ENCODE data around the gene STARD9. TPM values are rescaled to one million over a fixed set of nuclear protein-coding genes. Genes with fewer than 3 reads are reported as not detected.
A peak's percentile ranks its signal among the peaks of the same experiment; 100 is the strongest.

STARD9 gene
- total RNA-seq, 4 donors from 2014 or later: 22.8 to 67.2 (median 25.2) TPM

DNA sequence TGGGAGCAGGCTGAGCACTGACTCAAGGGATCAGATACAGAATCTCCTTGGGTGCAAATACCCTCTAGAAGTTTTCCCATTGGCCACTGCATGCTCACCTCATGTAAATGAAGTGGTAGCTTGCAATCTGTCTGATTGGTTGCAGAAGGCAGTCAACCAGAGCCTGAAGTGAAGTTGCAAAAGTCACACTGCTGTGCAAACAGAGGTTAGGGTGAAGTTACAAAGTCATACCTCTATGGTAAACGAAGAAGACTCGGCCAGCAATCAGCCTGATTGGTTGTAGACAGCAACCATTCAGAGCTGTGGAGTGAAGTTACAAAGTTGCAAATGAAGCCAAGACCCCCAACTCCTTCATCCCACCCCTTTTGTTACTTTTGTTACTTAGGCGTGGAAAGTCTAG is 27.1 kb downstream of the STARD9 start:
- no peak for DNase-seq
- H3K27ac ChIP-seq: no peak overlapping the region
- H3K4me3 ChIP-seq: no peak overlapping the region
- TF ChIP-seq, protein P1, sequence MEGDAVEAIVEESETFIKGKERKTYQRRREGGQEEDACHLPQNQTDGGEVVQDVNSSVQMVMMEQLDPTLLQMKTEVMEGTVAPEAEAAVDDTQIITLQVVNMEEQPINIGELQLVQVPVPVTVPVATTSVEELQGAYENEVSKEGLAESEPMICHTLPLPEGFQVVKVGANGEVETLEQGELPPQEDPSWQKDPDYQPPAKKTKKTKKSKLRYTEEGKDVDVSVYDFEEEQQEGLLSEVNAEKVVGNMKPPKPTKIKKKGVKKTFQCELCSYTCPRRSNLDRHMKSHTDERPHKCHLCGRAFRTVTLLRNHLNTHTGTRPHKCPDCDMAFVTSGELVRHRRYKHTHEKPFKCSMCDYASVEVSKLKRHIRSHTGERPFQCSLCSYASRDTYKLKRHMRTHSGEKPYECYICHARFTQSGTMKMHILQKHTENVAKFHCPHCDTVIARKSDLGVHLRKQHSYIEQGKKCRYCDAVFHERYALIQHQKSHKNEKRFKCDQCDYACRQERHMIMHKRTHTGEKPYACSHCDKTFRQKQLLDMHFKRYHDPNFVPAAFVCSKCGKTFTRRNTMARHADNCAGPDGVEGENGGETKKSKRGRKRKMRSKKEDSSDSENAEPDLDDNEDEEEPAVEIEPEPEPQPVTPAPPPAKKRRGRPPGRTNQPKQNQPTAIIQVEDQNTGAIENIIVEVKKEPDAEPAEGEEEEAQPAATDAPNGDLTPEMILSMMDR (IDR thresholded peaks at IDR 0.05): no peak
- TF ChIP-seq POLR2A (IDR thresholded peaks at IDR 0.05): no peak
- peaks cover 0 to 7% of the 10 kb centered on the region in 2 donors for H3K4me1 ChIP-seq
- H3K36me3 ChIP-seq: no peaks in the 10 kb centered on the region
- H3K9me3 ChIP-seq: no peaks in the 10 kb centered on the region
- intact Hi-C loops (cut with DNase I; ENCODE audit: low total_unique reads): no loop called here
- no peaks in the 10 kb centered on the region for H3K27me3 ChIP-seq

DNA sequence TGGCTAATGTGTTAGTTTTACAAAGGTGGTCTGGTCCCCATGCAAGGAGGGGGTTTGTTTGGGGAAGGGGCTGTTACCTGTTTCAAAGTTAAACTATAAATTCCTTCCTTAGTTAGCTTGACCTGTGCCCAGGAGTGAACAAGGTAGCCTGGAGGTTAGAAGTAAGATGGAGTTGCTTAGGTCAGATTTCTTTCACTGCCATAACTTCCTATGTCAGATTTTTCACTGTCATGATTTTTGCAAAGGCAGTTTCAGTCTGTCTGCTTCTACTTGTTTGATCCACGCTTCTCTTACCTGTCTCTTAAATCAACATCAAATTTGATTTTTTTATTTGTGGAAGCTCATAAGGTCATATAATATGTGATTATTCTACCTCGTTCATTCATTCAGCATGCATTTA is 28.6 kb downstream of the STARD9 start:
- H3K9me3 ChIP-seq: no peaks in the 10 kb centered on the region
- no peaks in the 10 kb centered on the region for H3K27me3 ChIP-seq
- H3K36me3 ChIP-seq: no peaks in the 10 kb centered on the region
- intact Hi-C loops (cut with DNase I; ENCODE audit: low total_unique reads): no loop called here
- no peak overlapping the region for H3K4me3 ChIP-seq
- no peak overlapping the region for H3K27ac ChIP-seq
- peaks cover 0 to 7% of the 10 kb centered on the region in 2 donors for H3K4me1 ChIP-seq
- TF ChIP-seq, protein P1 (IDR thresholded peaks at IDR 0.05): no peak
- no peak for TF ChIP-seq POLR2A (IDR thresholded peaks at IDR 0.05)
- DNase-seq: no peak

DNA sequence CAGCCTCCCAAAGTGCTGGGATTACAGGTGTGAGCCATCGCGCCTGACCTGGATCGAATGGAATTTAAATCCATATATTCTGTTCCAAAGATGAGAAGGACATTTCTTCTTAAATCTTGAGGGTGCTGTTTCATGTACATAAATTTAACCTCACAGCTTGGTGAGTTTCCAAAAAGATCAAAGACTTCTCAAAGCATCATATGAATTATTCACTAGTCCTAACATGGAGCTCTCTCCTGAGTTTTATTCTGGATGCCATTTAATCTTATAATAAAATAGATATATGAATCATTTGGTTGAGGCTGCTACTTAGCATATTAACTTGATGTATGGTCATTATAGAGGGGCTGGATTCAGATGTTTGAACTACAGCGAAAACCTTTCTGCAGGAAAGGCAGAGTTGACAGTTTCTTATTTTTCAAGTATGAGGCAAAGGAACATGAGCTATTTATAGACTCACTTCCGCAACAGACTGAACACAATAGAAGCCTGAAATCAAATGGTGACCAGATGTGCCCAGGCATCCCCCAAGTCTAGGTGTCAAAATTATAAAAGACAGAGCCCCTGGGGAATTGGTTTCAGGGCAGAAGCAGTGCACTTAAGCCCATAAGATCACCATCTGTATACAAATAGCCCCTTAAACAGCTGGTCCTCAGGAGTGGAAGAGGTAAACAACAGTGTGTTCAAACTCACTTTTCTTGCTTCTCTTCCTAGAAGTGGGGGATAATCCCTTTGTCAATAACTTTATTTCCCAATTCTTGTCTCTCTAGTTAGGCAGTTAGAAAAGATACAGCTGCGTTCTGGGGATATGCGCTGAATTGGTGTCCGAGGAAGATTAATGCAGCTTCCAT is 29.7 kb downstream of the STARD9 start:
- DNase-seq: no peak
- intact Hi-C loops (cut with DNase I; ENCODE audit: low total_unique reads): no loop called here
- Histone ChIP-seq H3K4me1 (peaks cover 0 to 7% of the 10 kb centered on the region in 2 donors), H3K27ac (peak overlapping the region; percentile 65 to 79), H3K36me3 (no peaks in the 10 kb centered on the region), H3K4me3 (no peak overlapping the region), H3K9me3 (no peaks in the 10 kb centered on the region), H3K27me3 (no peaks in the 10 kb centered on the region)
- TF ChIP-seq POLR2A (IDR thresholded peaks at IDR 0.05): no peak
- TF ChIP-seq, protein P1 (IDR thresholded peaks at IDR 0.05): no peak

DNA sequence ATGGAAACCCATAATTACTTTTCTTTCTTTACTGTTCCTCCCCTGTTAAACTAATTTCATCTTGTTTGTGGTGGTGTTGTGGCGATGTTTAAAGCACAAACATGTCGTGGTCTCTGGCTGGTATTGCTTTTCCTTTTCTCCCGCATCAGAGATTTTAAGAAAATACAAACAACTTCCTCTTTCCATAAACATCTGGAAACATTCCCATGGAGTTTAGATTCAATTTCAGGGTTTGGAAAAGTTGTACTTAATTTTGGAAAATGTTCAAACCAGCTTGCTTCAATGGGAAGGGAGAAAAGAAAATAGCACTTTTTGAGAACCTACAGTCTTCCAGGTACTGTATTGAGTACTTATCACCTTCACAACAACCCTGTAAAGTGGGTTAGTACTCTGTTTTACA is 30.4 kb downstream of the STARD9 start:
- Histone ChIP-seq H3K4me3 (no peak overlapping the region), H3K9me3 (no peaks in the 10 kb centered on the region), H3K4me1 (peaks cover 0 to 7% of the 10 kb centered on the region in 2 donors), H3K27ac (peak overlapping the region; percentile 65 to 79), H3K36me3 (no peaks in the 10 kb centered on the region), H3K27me3 (no peaks in the 10 kb centered on the region)
- no peak for DNase-seq
- intact Hi-C loops (cut with DNase I; ENCODE audit: low total_unique reads): no loop called here
- no peak for TF ChIP-seq POLR2A (IDR thresholded peaks at IDR 0.05)
- TF ChIP-seq, protein P1 (IDR thresholded peaks at IDR 0.05): no peak

DNA sequence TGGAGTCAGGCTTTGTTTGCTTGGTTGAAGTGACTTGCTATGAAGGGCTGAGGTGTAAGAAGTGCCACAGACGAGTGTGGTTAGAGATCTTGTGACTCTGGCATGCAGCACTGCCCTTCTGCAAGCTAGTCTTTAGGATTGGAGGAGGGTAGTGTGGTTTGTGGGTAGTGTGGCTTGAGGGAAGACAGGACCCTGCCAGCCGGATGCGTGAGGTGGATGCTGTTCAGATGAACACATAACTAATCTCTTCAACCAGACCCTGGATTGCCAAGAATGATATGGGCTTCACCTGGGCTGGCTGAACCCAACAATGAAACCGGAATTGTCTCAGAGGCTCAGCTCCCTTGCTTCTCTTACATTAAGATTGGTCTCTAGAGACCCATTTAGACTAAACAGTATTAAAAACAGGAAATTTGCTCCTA is 32.7 kb downstream of the STARD9 start:
- Histone ChIP-seq H3K36me3 (no peaks in the 10 kb centered on the region), H3K9me3 (no peaks in the 10 kb centered on the region), H3K27me3 (no peaks in the 10 kb centered on the region), H3K4me1 (peaks cover 0 to 7% of the 10 kb centered on the region in 2 donors), H3K27ac (peak overlapping the region in 1 of 2 donors; percentile 43), H3K4me3 (no peak overlapping the region)
- TF ChIP-seq, protein P1 (IDR thresholded peaks at IDR 0.05): no peak
- TF ChIP-seq POLR2A (IDR thresholded peaks at IDR 0.05): no peak
- intact Hi-C loops (cut with DNase I; ENCODE audit: low total_unique reads): no loop called here
- no peak for DNase-seq

All from uterus (tissue), 4 donors.